Activated naive CD8-positive, alpha-beta T cell (primary cell): ENCODE results near the gene HBB.
"Not testable (repeated sequence)": the region's sequence is repeated elsewhere in the genome, so short reads cannot be mapped to it uniquely, and the experiment has no call there.

ENCODE experiments used
- H3K27ac Mint-ChIP-seq: one replicate; pipeline ENCODE4 v1.8.0; 2021; ENCODE audit warnings: mixed read lengths
- H3K27me3 Mint-ChIP-seq: one replicate; pipeline ENCODE4 v1.8.0; 2021; ENCODE audit warnings: mixed read lengths
- H3K36me3 Mint-ChIP-seq: one replicate; pipeline ENCODE4 v1.8.0; 2021; ENCODE audit warnings: mixed read lengths
- H3K4me1 Mint-ChIP-seq: one replicate; pipeline ENCODE4 v1.8.0; 2021; ENCODE audit warnings: low read depth, mixed read lengths
- H3K4me3 Mint-ChIP-seq: one replicate; pipeline ENCODE4 v1.8.0; 2021; ENCODE audit warnings: mild to moderate bottlenecking, mixed read lengths
- H3K9me3 Mint-ChIP-seq: one replicate; pipeline ENCODE4 v1.8.0; 2021; ENCODE audit warnings: low read depth, mixed read lengths

Gene HBB

GRCh38 chr11:5252192-5252918, 25.5 kb upstream of the HBB start:
- H3K4me3 Mint-ChIP-seq: no peak overlapping the region
- peaks cover 1% of the 10 kb centered on the region for H3K27me3 Mint-ChIP-seq
- H3K27ac Mint-ChIP-seq: no peak overlapping the region
- H3K4me1 Mint-ChIP-seq: no peaks in the 10 kb centered on the region
- no peaks in the 10 kb centered on the region for H3K36me3 Mint-ChIP-seq
- H3K9me3 Mint-ChIP-seq: no peaks in the 10 kb centered on the region

GRCh38 chr11:5251746-5252145, 24.9 kb upstream of the HBB start:
- Mint-ChIP-seq H3K4me1 (no peaks in the 10 kb centered on the region), H3K27ac (no peak overlapping the region), H3K27me3 (peaks cover 1% of the 10 kb centered on the region), H3K36me3 (no peaks in the 10 kb centered on the region), H3K4me3 (no peak overlapping the region), H3K9me3 (no peaks in the 10 kb centered on the region)

GRCh38 chr11:5250543-5251204, 23.8 kb upstream of the HBB start:
- Mint-ChIP-seq H3K4me1 (no peaks in the 10 kb centered on the region), H3K4me3 (no peak overlapping the region), H3K9me3 (no peaks in the 10 kb centered on the region), H3K36me3 (no peaks in the 10 kb centered on the region), H3K27me3 (peaks cover 1% of the 10 kb centered on the region), H3K27ac (no peak overlapping the region)

GRCh38 chr11:5249807-5250396, 23.0 kb upstream of the HBB start, which contains the start of gene HBG1:
TSS of gene HBG1 (minus strand) at chr11:5249857. CDS start at chr11:5249804, 53 bp downstream.
- not testable (repeated sequence) for H3K4me1 Mint-ChIP-seq, H3K27me3 Mint-ChIP-seq, H3K9me3 Mint-ChIP-seq, H3K27ac Mint-ChIP-seq, H3K36me3 Mint-ChIP-seq, H3K4me3 Mint-ChIP-seq

- not testable (repeated sequence) for H3K9me3 Mint-ChIP-seq, H3K27me3 Mint-ChIP-seq, H3K36me3 Mint-ChIP-seq, H3K4me3 Mint-ChIP-seq, H3K27ac Mint-ChIP-seq, H3K4me1 Mint-ChIP-seq
Measured at GRCh38 chr11:5248498-5248897, 21.6 kb upstream of the HBB start.

- Mint-ChIP-seq H3K27me3 (peaks cover 8% of the 10 kb centered on the region), H3K4me1 (no peaks in the 10 kb centered on the region), H3K4me3 (no peak overlapping the region), H3K9me3 (no peaks in the 10 kb centered on the region), H3K36me3 (no peaks in the 10 kb centered on the region), H3K27ac (no peak overlapping the region)
Measured at GRCh38 chr11:5247472-5248192, 20.8 kb upstream of the HBB start.

GRCh38 chr11:5246772-5247471, 20.1 kb upstream of the HBB start:
- H3K9me3 Mint-ChIP-seq: no peaks in the 10 kb centered on the region
- peaks cover 9% of the 10 kb centered on the region for H3K27me3 Mint-ChIP-seq
- H3K4me1 Mint-ChIP-seq: no peaks in the 10 kb centered on the region
- H3K4me3 Mint-ChIP-seq: no peak overlapping the region
- no peaks in the 10 kb centered on the region for H3K36me3 Mint-ChIP-seq
- no peak overlapping the region for H3K27ac Mint-ChIP-seq

- H3K27ac Mint-ChIP-seq: no peak overlapping the region
- no peak overlapping the region for H3K4me3 Mint-ChIP-seq
- no peaks in the 10 kb centered on the region for H3K9me3 Mint-ChIP-seq
- H3K27me3 Mint-ChIP-seq: peaks cover 9% of the 10 kb centered on the region
- no peaks in the 10 kb centered on the region for H3K4me1 Mint-ChIP-seq
- no peaks in the 10 kb centered on the region for H3K36me3 Mint-ChIP-seq
Measured at GRCh38 chr11:5245155-5245554, 18.3 kb upstream of the HBB start.

GRCh38 chr11:5243816-5244180, 16.9 kb upstream of the HBB start:
- Mint-ChIP-seq H3K36me3 (no peaks in the 10 kb centered on the region), H3K9me3 (no peaks in the 10 kb centered on the region), H3K4me3 (no peak overlapping the region), H3K27me3 (peaks cover 8% of the 10 kb centered on the region), H3K4me1 (no peaks in the 10 kb centered on the region), H3K27ac (no peak overlapping the region)

GRCh38 chr11:5242933-5243815, 16.3 kb upstream of the HBB start:
- H3K4me1 Mint-ChIP-seq: no peaks in the 10 kb centered on the region
- H3K4me3 Mint-ChIP-seq: no peak overlapping the region
- no peaks in the 10 kb centered on the region for H3K9me3 Mint-ChIP-seq
- no peaks in the 10 kb centered on the region for H3K36me3 Mint-ChIP-seq
- H3K27ac Mint-ChIP-seq: no peak overlapping the region
- H3K27me3 Mint-ChIP-seq: peaks cover 8% of the 10 kb centered on the region

- H3K36me3 Mint-ChIP-seq: no peaks in the 10 kb centered on the region
- H3K9me3 Mint-ChIP-seq: no peaks in the 10 kb centered on the region
- no peak overlapping the region for H3K4me3 Mint-ChIP-seq
- H3K4me1 Mint-ChIP-seq: no peaks in the 10 kb centered on the region
- peaks cover 13% of the 10 kb centered on the region for H3K27me3 Mint-ChIP-seq
- H3K27ac Mint-ChIP-seq: no peak overlapping the region
Measured at GRCh38 chr11:5242208-5242607, 15.3 kb upstream of the HBB start.

GRCh38 chr11:5241458-5241857, 14.6 kb upstream of the HBB start:
- no peaks in the 10 kb centered on the region for H3K9me3 Mint-ChIP-seq
- H3K27me3 Mint-ChIP-seq: peaks cover 17% of the 10 kb centered on the region
- no peaks in the 10 kb centered on the region for H3K4me1 Mint-ChIP-seq
- no peaks in the 10 kb centered on the region for H3K36me3 Mint-ChIP-seq
- H3K27ac Mint-ChIP-seq: no peak overlapping the region
- H3K4me3 Mint-ChIP-seq: no peak overlapping the region

- Mint-ChIP-seq H3K27me3 (peaks cover 17% of the 10 kb centered on the region), H3K27ac (no peak overlapping the region), H3K36me3 (no peaks in the 10 kb centered on the region), H3K4me1 (no peaks in the 10 kb centered on the region), H3K9me3 (no peaks in the 10 kb centered on the region), H3K4me3 (no peak overlapping the region)
Measured at GRCh38 chr11:5240458-5240857, 13.6 kb upstream of the HBB start.

- H3K36me3 Mint-ChIP-seq: no peaks in the 10 kb centered on the region
- no peaks in the 10 kb centered on the region for H3K4me1 Mint-ChIP-seq
- H3K9me3 Mint-ChIP-seq: no peaks in the 10 kb centered on the region
- no peak overlapping the region for H3K4me3 Mint-ChIP-seq
- peaks cover 16% of the 10 kb centered on the region for H3K27me3 Mint-ChIP-seq
- H3K27ac Mint-ChIP-seq: no peak overlapping the region
Measured at GRCh38 chr11:5240056-5240455, 13.2 kb upstream of the HBB start.
